ENCODE measurements around the gene ZNF138.
"Not testable (repeated sequence)": the region's sequence is repeated elsewhere in the genome, so short reads cannot be mapped to it uniquely, and the experiment has no call there.

The ZNF138 gene

DNA sequence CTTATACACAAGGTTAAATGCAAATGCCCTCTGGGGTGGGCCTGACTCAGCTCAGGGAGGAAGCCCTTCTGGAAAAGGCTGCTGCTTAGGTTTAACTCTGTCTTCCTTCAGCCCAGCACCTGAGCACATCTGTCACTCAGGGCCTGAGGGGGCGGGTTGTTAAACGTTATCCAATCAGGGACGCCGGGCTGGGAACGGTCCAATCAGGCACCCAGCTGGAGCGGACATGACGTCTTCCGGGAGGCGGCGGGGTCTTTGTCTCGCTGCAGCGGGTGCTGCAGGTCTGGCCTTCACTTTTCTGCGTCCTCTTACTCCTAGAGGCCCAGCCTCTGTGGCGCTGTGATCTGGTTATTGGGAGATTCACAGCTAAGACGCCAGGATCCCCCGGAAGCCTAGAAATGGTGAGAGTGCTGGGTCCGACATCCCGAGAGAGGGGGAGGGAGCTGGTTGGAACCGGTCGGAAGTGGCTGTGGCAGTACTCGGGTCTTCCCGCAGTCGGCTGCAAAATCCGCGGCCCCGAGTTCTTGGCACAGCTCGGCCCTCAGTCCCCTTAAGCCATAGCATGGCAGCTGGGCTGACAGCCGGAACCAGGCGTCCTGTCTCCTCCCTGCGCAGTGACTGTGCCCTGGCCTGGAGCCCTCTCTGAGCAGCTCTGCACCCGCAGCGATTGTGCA is at the start of gene ZNF138:
Gene ZNF138 (plus strand): TSS at position 258 of the 674 bp plus-strand sequence. CDS start 141 bp downstream, at position 399.
- peak; percentile 94 to 95 for DNase-seq

- DNase-seq = no peak
Observed at GRCh38 chr7:64744680-64745079, 49.5 kb upstream of the ZNF138 start.

GRCh38 chr7:64747802-64748201 is 46.4 kb upstream of the ZNF138 start:
- no peak for DNase-seq

DNA sequence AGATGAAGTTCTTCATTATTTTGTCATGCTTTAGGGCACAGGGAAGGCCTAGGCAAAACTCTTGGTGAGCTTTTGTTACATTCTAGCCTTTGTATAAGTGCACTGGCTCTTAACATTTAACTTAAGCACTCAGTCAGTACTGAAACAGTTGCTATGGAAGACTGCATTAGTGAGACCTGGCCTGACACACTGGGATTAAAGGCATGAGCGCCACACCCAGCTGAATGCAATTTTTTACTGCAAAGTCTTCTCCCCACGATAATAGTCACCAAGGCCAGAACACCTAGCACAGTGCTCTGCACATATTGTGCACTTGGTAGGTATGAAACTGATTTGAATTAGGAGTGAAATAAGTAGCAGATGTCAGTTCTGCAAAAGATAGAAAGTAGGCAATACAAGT is 41.2 kb upstream of the ZNF138 start:
- no peak for DNase-seq

- DNase-seq = no peak
Observed at GRCh38 chr7:64755865-64756264, 38.4 kb upstream of the ZNF138 start.

GRCh38 chr7:64758151-64758550 is 36.1 kb upstream of the ZNF138 start:
- DNase-seq = no peak

DNA sequence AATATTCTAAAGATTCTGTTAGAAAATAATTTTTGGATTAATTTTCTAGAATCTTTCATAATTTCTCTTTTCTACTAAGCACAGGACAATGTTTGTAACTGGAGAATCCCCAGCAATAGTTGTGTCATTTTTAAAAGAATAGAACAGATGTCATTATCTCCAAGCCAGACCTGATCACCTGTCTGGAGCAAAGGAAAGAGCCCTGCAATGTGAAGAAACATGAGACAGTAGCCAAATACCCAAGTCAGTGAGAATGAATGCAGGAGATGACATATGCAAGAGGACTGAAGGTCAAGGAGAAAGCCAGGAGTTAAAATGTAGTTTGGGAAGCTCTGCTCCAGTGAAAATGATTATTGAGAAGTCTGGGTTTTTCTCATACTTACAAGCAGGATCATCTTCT is 25.4 kb upstream of the ZNF138 start:
- DNase-seq = no peak

DNA sequence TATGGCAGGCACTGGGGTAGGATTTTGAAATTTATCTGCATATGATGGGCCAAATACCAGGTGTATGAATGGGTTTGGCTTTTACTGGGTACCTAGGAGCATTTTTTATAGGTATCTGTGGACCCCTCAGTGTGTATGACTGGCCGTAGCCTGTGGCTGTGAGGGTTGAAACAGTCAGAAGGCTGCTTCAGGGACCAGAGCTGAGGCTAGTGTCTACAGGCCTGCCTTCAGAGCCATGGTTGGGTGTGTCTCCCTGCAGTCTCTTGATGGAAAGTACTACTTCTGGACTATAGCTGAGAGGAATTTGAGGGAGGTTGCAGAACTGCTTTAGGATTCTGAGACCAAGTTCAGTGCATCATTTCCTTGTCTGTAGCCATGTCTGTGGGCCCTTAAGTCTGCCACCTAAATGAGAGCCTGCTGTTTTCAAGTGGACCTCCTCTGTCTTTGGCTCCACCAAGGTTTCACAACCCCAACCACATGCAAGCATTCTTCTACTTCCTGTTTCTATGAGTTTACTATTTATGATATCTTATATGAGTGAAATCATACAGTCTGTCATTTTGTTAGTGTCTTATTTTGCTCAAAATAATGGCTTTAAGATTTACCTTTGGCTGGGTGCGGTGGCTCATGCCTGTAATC is 19.9 kb upstream of the ZNF138 start:
- no peak for DNase-seq

- no peak for DNase-seq
Observed at GRCh38 chr7:64775289-64775688, 18.9 kb upstream of the ZNF138 start.

DNA sequence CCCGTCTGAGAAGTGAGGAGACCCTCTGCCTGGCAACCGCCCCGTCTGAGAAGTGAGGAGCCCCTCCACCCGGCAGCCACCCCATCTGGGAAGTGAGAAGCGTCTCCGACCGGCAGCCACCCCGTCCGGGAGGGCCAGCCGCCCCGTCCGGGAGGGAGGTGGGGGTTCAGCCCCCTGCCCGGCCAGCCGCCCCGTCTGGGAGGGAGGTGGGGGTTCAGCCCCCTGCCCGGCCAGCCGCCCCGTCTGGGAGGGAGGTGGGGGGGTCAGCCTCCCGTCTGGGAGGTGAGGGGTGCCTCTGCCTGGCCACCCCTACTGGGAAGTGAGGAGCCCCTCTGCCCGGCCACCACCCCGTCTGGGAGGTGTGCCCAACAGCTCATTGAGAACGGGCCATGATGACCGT is 9.4 kb upstream of the ZNF138 start:
- DNase-seq = not testable (repeated sequence)

- no peak for DNase-seq
Observed at GRCh38 chr7:64787295-64787694, 6.9 kb upstream of the ZNF138 start.

- not testable (repeated sequence) for DNase-seq
Observed at GRCh38 chr7:64789241-64789640, 5.0 kb upstream of the ZNF138 start.

DNA sequence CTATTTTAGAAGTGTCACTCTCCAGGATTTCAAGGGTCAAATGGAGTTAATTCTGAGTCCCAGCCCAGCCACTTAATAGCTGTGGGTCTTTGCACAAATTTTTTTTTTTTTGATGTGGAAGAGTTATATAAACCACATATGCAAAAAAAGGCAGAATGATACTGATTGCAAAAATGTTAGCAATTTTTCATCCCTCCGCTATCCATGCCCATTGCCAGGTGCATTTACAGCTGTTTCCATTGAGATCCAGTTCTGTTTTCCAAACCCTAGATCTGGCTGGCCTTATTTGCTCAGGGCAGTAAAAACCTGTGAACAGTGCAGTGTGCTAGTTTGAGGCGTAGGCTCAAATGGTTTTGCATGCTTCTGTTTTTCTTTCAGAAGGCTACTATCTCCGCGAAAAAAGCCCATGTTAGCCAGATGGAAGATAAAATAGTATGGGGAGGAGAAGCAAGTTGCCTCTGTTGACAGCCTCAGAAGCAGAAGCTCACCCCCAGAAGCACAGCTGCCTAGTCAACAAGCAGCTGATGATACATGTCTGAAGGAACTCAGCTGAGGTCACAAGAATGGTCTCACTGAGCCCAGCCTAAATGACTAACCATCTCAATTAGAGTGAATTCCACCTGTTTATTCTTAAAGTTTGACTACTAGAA is 997 bp upstream of the ZNF138 start:
- no peak for DNase-seq

GRCh38 chr7:64795176-64795575 is 948 bp downstream of the ZNF138 start:
- DNase-seq = no peak

- DNase-seq = not testable (repeated sequence)
Observed at GRCh38 chr7:64799169-64799568, 4.9 kb downstream of the ZNF138 start.

DNA sequence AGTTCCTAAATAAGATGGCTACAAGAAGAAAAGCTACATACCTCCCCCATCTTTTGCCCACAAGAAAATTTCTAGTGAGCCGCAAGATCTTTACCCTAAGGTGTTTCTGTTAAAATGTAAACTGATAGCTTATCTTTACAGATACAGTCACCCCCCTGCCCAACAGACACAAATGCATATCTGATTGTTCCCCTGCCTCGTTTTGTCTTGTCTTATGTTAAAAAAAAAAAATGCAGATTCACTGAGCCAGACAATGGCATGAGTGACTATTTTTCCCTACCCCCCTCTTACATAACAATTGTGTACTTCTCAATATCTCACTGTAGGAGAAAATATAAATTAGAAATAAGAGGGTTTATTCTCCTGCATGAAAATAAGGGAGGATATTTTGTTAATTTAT is 8.5 kb downstream of the ZNF138 start:
- no peak for DNase-seq

DNA sequence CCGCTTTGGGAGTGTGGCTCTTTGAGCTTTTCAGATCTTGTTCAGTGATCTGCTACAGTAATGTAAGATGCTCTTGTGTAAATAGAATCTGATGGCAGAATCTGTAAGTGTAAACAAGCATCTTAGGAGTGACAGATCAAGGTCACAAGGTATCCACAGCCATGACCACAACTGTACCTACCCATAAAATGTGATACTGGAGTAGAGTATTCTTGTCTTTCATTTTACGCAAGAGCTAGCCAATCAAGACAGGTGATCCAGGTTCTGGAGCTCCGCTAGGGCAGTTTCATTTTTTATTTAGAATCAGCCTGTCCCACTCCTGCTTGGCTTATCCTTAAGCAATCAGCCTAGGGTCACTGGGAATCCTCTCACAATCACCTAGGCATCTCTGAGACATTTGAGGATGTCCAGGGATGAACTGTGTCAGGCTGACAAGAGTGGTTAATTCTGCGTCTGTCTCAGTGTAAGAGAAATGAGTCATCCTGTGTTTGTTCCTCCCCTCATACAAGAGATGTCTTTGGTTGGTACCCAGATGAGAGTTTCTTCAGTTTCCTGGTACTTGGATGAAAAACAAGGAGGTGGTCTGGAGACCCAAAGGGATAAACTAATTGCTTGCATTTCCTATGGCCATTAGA is 13.6 kb downstream of the ZNF138 start:
- DNase-seq = no peak

GRCh38 chr7:64811767-64812166 is 17.5 kb downstream of the ZNF138 start:
- no peak for DNase-seq

DNA sequence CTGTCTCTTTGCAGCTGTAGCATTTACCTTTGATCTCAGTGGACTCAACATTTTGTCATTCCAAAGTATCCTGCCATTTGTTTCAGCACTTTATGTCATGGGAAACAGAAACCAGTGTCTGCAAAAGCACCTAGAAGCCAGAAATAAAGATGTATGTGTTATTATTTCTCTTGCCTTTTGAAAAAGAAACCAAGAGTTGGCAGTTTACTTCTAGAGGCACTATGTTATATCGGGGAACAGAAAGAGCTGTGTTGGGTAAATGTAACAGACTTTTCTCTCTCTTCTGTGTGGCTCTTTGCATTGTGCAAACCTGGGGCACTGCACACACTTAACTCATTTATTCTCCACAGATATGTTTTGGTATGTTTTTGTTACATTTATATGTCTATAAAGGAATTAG is 36.7 kb downstream of the ZNF138 start:
- no peak for DNase-seq

- DNase-seq = no peak
Observed at GRCh38 chr7:64832136-64832535, 37.9 kb downstream of the ZNF138 start.

- no peak for DNase-seq
Observed at GRCh38 chr7:64834989-64835388, 40.8 kb downstream of the ZNF138 start.

DNA sequence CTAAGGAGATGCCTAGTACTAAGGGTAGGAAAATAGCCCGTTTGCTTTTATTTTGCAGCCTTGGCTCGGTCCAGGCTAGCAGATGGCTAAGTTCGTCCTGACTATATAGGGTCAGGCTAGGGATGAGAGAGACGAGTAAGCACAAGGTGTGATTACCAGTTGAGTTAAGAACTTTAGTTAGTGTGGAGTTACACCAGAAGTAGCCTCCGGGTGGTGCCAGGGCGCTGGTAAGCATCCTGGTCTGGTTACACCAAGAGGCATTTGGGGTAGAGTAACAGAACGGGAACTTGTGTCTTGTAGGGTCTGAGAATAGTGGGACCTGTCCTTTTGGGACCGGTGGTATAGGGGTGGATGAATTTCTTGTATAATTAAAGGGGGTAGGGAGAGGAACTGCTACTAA is 41.6 kb downstream of the ZNF138 start:
- DNase-seq = not testable (repeated sequence)

DNA sequence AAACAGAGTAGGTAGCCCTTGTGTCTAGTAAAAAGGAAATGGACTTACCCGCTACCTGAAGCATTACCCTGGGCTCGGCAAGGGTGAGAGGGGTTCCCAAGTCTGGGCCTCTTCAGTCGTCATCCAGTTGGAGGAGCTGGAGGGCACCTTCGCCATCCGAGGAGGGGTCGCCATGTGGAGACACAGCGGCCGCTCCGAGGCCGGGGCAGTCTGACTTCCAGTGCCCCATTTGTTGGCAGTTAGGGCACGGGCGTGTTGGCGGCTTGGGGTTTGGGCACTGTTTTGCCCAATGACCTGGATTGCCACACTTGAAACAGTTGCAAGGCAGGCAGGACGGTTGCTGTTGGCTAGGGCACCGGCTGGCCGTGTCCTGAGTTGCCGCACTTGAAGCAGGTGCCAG is 43.8 kb downstream of the ZNF138 start:
- not testable (repeated sequence) for DNase-seq

DNA sequence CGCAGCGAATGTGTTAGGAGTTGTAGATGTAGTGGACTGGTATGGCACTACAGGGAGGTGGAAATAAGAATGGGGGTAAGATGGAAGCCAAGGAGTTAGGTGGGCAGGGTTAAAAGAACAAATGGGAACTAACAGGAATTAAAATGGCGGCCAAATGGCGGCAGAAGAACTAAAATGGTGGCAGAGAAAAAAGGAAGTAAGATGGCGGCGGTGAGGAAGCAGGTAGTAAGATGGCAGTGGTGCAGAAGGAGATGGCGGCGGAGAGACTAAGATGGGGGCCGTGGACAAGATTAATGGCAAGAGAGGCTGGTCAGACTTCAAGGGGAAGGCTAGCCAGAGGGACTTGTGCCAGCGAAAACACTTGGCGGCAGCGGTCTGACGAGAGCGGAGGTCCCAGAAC is 44.5 kb downstream of the ZNF138 start:
- DNase-seq = no peak
